GM23248 (cell line): Measurements from ENCODE around the gene IFI16. TPM values are rescaled to one million over a fixed set of nuclear protein-coding genes. Genes with fewer than 3 reads are reported as not detected.
"Not testable (repeated sequence)": the region's sequence is repeated elsewhere in the genome, so short reads cannot be mapped to it uniquely, and the experiment has no call there.

ENCODE experiments used
- DNase-seq: peaks from one replicate; pipeline ENCODE4 v3.0.0-alpha.2; 2015
- H2AFZ ChIP-seq: fragments of 200-600 bp; sonication (generic); 2 replicates; pipeline ENCODE4 v1.6.1; 2016; ENCODE audit warnings: antibody characterized with exemption
- H3F3A ChIP-seq: fragments of 200-600 bp; sonication (generic); 2 replicates; pipeline ENCODE4 v1.6.1; 2016; ENCODE audit warnings: mild to moderate bottlenecking, antibody characterized with exemption, mixed run types; ENCODE audit not compliant: insufficient read depth
- H3K27ac ChIP-seq: fragments of 200-600 bp; sonication (generic); 2 replicates; pipeline ENCODE4 v1.5.1; 2016; ENCODE audit warnings: mild to moderate bottlenecking
- H3K27me3 ChIP-seq: fragments of 200-600 bp; sonication (generic); replicated peaks from 2 replicates; pipeline ENCODE4 v1.6.1; 2016; ENCODE audit warnings: mild to moderate bottlenecking; ENCODE audit not compliant: insufficient read depth
- H3K36me3 ChIP-seq: fragments of 200-600 bp; sonication (generic); 2 replicates; pipeline ENCODE4 v1.6.1; 2016; ENCODE audit warnings: low read depth, mild to moderate bottlenecking
- H3K4me1 ChIP-seq: fragments of 200-600 bp; sonication (generic); 2 replicates; pipeline ENCODE4 v1.6.1; 2016; ENCODE audit warnings: mild to moderate bottlenecking; ENCODE audit not compliant: insufficient read depth
- H3K4me2 ChIP-seq: fragments of 200-600 bp; sonication (generic); one replicate; pipeline ENCODE4 v1.6.1; 2016; ENCODE audit warnings: mild to moderate bottlenecking; ENCODE audit not compliant: unreplicated experiment
- H3K4me3 ChIP-seq: fragments of 200-600 bp; sonication (generic); 2 replicates; pipeline ENCODE4 v1.5.1; 2016; ENCODE audit warnings: mild to moderate bottlenecking
- H3K79me2 ChIP-seq: fragments of 200-600 bp; sonication (generic); 2 replicates; pipeline ENCODE4 v1.6.1; 2016; ENCODE audit warnings: mild to moderate bottlenecking; ENCODE audit not compliant: insufficient read depth
- H3K9ac ChIP-seq: fragments of 200-600 bp; sonication (generic); 2 replicates; pipeline ENCODE4 v1.6.1; 2016; ENCODE audit warnings: mild to moderate bottlenecking
- H3K9me2 ChIP-seq: fragments of 200-600 bp; sonication (generic); 2 replicates; pipeline ENCODE4 v1.6.1; 2016; ENCODE audit warnings: mixed run types, mild to moderate bottlenecking, moderate library complexity; ENCODE audit not compliant: insufficient read depth
- H3K9me3 ChIP-seq: fragments of 200-600 bp; sonication (generic); one replicate; pipeline ENCODE4 v1.6.1; 2017; ENCODE audit warnings: low read depth
- H4K20me1 ChIP-seq: fragments of 200-600 bp; sonication (generic); 2 replicates; pipeline ENCODE4 v1.6.0; 2016; ENCODE audit not compliant: insufficient read depth
- EZH2 ChIP-seq: fragments of 200-600 bp; sonication (generic); IDR thresholded peaks from 2 replicates; pipeline ENCODE4 v1.6.1; 2018; ENCODE audit warnings: antibody characterized with exemption, mild to moderate bottlenecking; ENCODE audit not compliant: insufficient read depth, poor library complexity, severe bottlenecking
- EZH2phosphoT487 ChIP-seq: fragments of 200-600 bp; sonication (generic); IDR thresholded peaks from 2 replicates; pipeline ENCODE4 v1.6.1; 2018; ENCODE audit warnings: antibody characterized with exemption, moderate library complexity, mild to moderate bottlenecking, low read depth; ENCODE audit not compliant: insufficient read depth
- WGBS, 2 experiments: methylation state at CpG; one replicate each; pipeline ENCODE4 v1.1.6; 2015 to 2017; ENCODE audit warnings: low lambda C conversion rate in 2 of 2, low coverage in 1 of 2; ENCODE audit errors: missing lambda C conversion rate in 2 of 2; 5-methylcytosine and 5-hydroxymethylcytosine counted together
- in situ Hi-C: fragments of 300-500 bp; cut with MboI; formaldehyde crosslinking; loops from 2 replicates; pipeline ENCODE4 v1.15.0; 2020
- polyA plus RNA-seq: library from polyadenylated mRNA; unstranded; fragments of >200 nt; fragmentation: Nextera tagmentation; extraction: Ambion mirVana; gene quantifications from 2 replicates; pipeline ENCODE4 v1.2.1, GENCODE V29; 2016
- total RNA-seq: library from RNA; depleted of rRNA; stranded (reverse); fragments of >200 nt; shearing (Covaris generic); gene quantifications from 2 replicates; pipeline ENCODE4 v1.2.3, GENCODE V29; 2014

IFI16 gene
- total and polyA plus RNA-seq, 2 experiments from 2014 or later: 36.4 to 88.9 TPM

- in situ Hi-C loops: no loop called here
- peak; percentile 64 for DNase-seq
These were observed 9.7 kb upstream of the IFI16 start for GRCh38 chr1:159000070-159000409.

DNA sequence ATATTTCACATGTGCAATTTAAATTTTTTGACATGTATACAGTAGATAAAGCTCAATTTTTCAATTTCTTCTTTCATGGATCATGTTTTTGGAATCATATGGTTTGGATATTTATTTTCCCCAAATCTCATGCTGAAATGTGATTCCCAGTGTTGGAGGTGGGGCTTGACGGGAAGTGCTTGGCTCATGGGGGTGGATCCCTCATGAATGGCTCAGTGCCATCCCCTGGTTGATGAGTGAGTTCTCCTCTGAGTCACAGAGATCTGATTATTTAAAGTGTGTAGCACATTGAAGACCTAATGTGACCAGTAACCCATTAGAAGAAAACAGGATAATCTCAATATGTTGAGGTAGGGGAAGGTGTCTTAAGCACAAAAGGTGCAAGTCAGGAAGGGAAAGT is 9.1 kb upstream of the IFI16 start:
- H3K9me2 ChIP-seq: no peaks in the 10 kb centered on the region
- H3K4me2 ChIP-seq: peak overlapping the region; percentile 97
- DNase-seq: peak; percentile 95
- peak overlapping the region; percentile 86 for H3K9ac ChIP-seq
- TF ChIP-seq EZH2 (no peak), EZH2phosphoT487 (no peak)
- peaks cover 33% of the 10 kb centered on the region for H3F3A ChIP-seq
- WGBS, 2 experiments: 0% methylated on average over 1 of the region's 1 CpG
- peak overlapping the region; percentile 97 for H2AFZ ChIP-seq
- in situ Hi-C loops: no loop called here
- no peaks in the 10 kb centered on the region for H3K27me3 ChIP-seq
- peak overlapping the region; percentile 83 for H3K4me3 ChIP-seq
- peaks cover 35% of the 10 kb centered on the region for H3K4me1 ChIP-seq
- H3K27ac ChIP-seq: peak overlapping the region; percentile 95
- no peaks in the 10 kb centered on the region for H4K20me1 ChIP-seq
- no peaks in the 10 kb centered on the region for H3K36me3 ChIP-seq
- H3K9me3 ChIP-seq: no peaks in the 10 kb centered on the region
- peaks cover 4% of the 10 kb centered on the region; the same call in 1 of the 2 replicates for H3K79me2 ChIP-seq

More at GRCh38 chr1:159000070-159000409, 9.7 kb upstream of the IFI16 start:
- H4K20me1 ChIP-seq: no peaks in the 10 kb centered on the region
- no peaks in the 10 kb centered on the region for H3K27me3 ChIP-seq
- peaks cover 29% of the 10 kb centered on the region for H3K4me1 ChIP-seq
- H3K36me3 ChIP-seq: no peaks in the 10 kb centered on the region
- H3K9me3 ChIP-seq: no peaks in the 10 kb centered on the region
- WGBS, 2 experiments: 1 to 4% methylated on average over 6 of the region's 6 CpGs
- H2AFZ ChIP-seq: peak overlapping the region; percentile 97
- H3K9ac ChIP-seq: peak overlapping the region; percentile 86
- peak overlapping the region; percentile 83 for H3K4me3 ChIP-seq
- H3K27ac ChIP-seq: peak overlapping the region; percentile 95
- TF ChIP-seq EZH2phosphoT487 (no peak), EZH2 (no peak)
- H3F3A ChIP-seq: peaks cover 33% of the 10 kb centered on the region
- H3K9me2 ChIP-seq: no peaks in the 10 kb centered on the region
- peaks cover 4% of the 10 kb centered on the region; the same call in 1 of the 2 replicates for H3K79me2 ChIP-seq
- H3K4me2 ChIP-seq: peak overlapping the region; percentile 97

DNA sequence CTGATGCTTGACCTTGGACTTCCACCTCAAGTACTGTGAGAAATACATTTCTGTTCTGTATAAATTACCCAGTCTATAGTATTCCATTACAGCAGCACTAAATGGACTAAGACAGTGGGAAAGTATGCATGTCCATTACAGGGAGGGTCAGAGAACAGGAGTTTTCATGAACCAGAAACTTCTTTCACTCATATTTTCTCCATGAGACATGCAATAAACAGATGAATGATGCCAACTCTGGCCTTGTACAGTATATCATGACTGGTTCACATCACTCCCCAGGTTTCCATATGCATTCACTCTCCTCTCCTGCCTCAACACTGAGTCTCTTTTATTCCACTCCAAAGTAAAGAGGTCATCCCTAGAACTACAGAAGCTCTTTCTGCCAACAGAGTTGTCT is 4.5 kb upstream of the IFI16 start:
- Histone ChIP-seq H3K79me2 (peaks cover 6% of the 10 kb centered on the region), H3K9me3 (no peaks in the 10 kb centered on the region), H3K36me3 (no peaks in the 10 kb centered on the region), H4K20me1 (no peaks in the 10 kb centered on the region), H3K4me1 (peaks cover 49% of the 10 kb centered on the region), H3K4me2 (peak overlapping the region; percentile 39), H3K9ac (no peak overlapping the region), H3K9me2 (no peaks in the 10 kb centered on the region), H3K4me3 (no peak overlapping the region; the same call in 1 of the 2 replicates), H3K27ac (peak overlapping the region; percentile 67), H2AFZ (peak overlapping the region; percentile 74), H3F3A (peaks cover 35% of the 10 kb centered on the region), H3K27me3 (no peaks in the 10 kb centered on the region)
- in situ Hi-C loops: no loop called here
- TF ChIP-seq EZH2 (no peak), EZH2phosphoT487 (no peak)
- DNase-seq: peak; percentile 72

DNA sequence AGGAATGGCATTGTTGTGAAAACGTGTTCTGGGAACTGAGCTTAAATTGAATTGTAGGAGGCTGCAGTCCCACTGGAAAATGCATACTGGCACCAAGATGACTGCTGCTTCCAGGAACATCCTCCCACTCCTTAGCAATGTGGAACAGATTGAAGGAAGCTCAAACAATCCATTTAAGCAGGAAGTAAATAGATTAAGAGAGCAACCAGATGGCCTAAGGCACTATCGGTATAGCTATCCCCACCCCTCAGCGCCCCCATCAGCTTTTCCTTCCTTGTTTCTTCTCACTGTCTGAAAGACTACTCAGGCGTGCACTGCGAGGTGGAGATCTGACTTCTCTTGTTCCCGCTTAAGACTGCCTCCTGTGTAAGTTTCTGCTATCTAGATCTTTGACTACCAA is 4.0 kb upstream of the IFI16 start:
- H3K9me3 ChIP-seq: no peaks in the 10 kb centered on the region
- peak overlapping the region; percentile 67 for H3K27ac ChIP-seq
- H4K20me1 ChIP-seq: no peaks in the 10 kb centered on the region
- H3K4me2 ChIP-seq: peak overlapping the region; percentile 39
- in situ Hi-C loops: no loop called here
- H3K9me2 ChIP-seq: no peaks in the 10 kb centered on the region
- H2AFZ ChIP-seq: peak overlapping the region; percentile 74
- no peak overlapping the region; the same call in 1 of the 2 replicates for H3K4me3 ChIP-seq
- no peak overlapping the region for H3K9ac ChIP-seq
- no peak for TF ChIP-seq EZH2
- no peak for TF ChIP-seq EZH2phosphoT487
- peaks cover 35% of the 10 kb centered on the region for H3F3A ChIP-seq
- 36 to 39% methylated on average over 6 of the region's 6 CpGs for WGBS, 2 experiments
- H3K36me3 ChIP-seq: no peaks in the 10 kb centered on the region
- no peaks in the 10 kb centered on the region for H3K27me3 ChIP-seq
- peak; percentile 41 for DNase-seq
- H3K79me2 ChIP-seq: peaks cover 11% of the 10 kb centered on the region
- peaks cover 46% of the 10 kb centered on the region for H3K4me1 ChIP-seq

GRCh38 chr1:159006210-159006807 is 3.4 kb upstream of the IFI16 start:
- H4K20me1 ChIP-seq, H3K9me3 ChIP-seq, H3K4me3 ChIP-seq, H3K27me3 ChIP-seq, H2AFZ ChIP-seq, H3K9ac ChIP-seq, H3K36me3 ChIP-seq, in situ Hi-C loops, H3K9me2 ChIP-seq, DNase-seq: not testable (repeated sequence)
- WGBS, 2 experiments: 73% methylated on average over 11 of the region's 11 CpGs
- peaks cover 14% of the 10 kb centered on the region for H3K79me2 ChIP-seq
- peaks cover 40% of the 10 kb centered on the region for H3K4me1 ChIP-seq
- peak overlapping the region; percentile 67; the same call in 1 of the 2 replicates for H3K27ac ChIP-seq
- H3F3A ChIP-seq: peaks cover 36% of the 10 kb centered on the region
- H3K4me2 ChIP-seq: peak overlapping the region; percentile 39
